KMS-11 (cell line): Measurements from ENCODE around the gene COX14.

Experiments
- H2AFZ ChIP-seq: fragments of 200-600 bp; sonication (generic); 2 replicates; pipeline ENCODE4 v1.6.1; 2016; ENCODE audit warnings: antibody characterized with exemption, mixed run types, low read depth
- H3K27ac ChIP-seq: fragments of 200-600 bp; sonication (generic); 2 replicates; pipeline ENCODE4 v1.6.1; 2016; ENCODE audit warnings: mild to moderate bottlenecking, mixed run types
- H3K27me3 ChIP-seq: fragments of 200-600 bp; sonication (generic); 2 replicates; pipeline ENCODE4 v1.6.1; 2017; ENCODE audit warnings: mild to moderate bottlenecking, low read depth, mixed run types, moderate library complexity; ENCODE audit not compliant: insufficient read depth
- H3K36me3 ChIP-seq: fragments of 200-600 bp; sonication (generic); 2 replicates; pipeline ENCODE4 v1.6.1; 2017; ENCODE audit warnings: mild to moderate bottlenecking, mixed run types; ENCODE audit not compliant: insufficient read depth
- H3K4me1 ChIP-seq: fragments of 200-600 bp; sonication (generic); 2 replicates; pipeline ENCODE4 v1.6.1; 2016; ENCODE audit warnings: mild to moderate bottlenecking, low read depth, mixed run types; ENCODE audit not compliant: poor library complexity, severe bottlenecking
- H3K4me2 ChIP-seq: fragments of 200-600 bp; sonication (generic); 2 replicates; pipeline ENCODE4 v1.7.0; 2016; ENCODE audit warnings: mild to moderate bottlenecking, mixed run types
- H3K4me3 ChIP-seq: fragments of 200-600 bp; sonication (generic); IDR thresholded peaks from 2 replicates; pipeline ENCODE4 v1.6.1; 2017; ENCODE audit warnings: low read depth, low read length, mixed read lengths; ENCODE audit not compliant: insufficient read depth
- H3K79me2 ChIP-seq: fragments of 200-600 bp; sonication (generic); 2 replicates; pipeline ENCODE4 v1.6.1; 2016; ENCODE audit warnings: low read depth, mixed run types; ENCODE audit not compliant: insufficient read depth
- H3K9ac ChIP-seq: fragments of 200-600 bp; sonication (generic); 2 replicates; pipeline ENCODE4 v1.6.1; 2016; ENCODE audit warnings: mild to moderate bottlenecking, mixed run types
- H4K20me1 ChIP-seq: fragments of 200-600 bp; sonication (generic); 2 replicates; pipeline ENCODE4 v1.6.1; 2016; ENCODE audit warnings: mild to moderate bottlenecking, mixed run types; ENCODE audit not compliant: insufficient read depth
- CTCF ChIP-seq: fragments of 200-600 bp; sonication (generic); conservative IDR thresholded peaks from 2 replicates; pipeline ENCODE4 v1.6.1; 2017; ENCODE audit warnings: low read depth, mild to moderate bottlenecking, antibody characterized with exemption, low read length, moderate library complexity, mixed read lengths

Gene COX14

GRCh38 chr12:50121641-50122040 is 9.6 kb downstream of the COX14 start:
- H3K4me2 ChIP-seq: no peak overlapping the region
- H4K20me1 ChIP-seq: no peaks in the 10 kb centered on the region
- no peaks in the 10 kb centered on the region for H3K4me1 ChIP-seq
- H2AFZ ChIP-seq: no peak overlapping the region
- no peak overlapping the region for H3K27ac ChIP-seq
- no peak for TF ChIP-seq CTCF
- H3K79me2 ChIP-seq: peaks cover 7% of the 10 kb centered on the region
- no peaks in the 10 kb centered on the region for H3K27me3 ChIP-seq
- no peak overlapping the region for H3K9ac ChIP-seq
- H3K36me3 ChIP-seq: no peaks in the 10 kb centered on the region; the same call in 1 of the 2 replicates
- no peak overlapping the region for H3K4me3 ChIP-seq

- Histone ChIP-seq H3K9ac (no peak overlapping the region), H3K27ac (no peak overlapping the region), H4K20me1 (no peaks in the 10 kb centered on the region), H3K4me2 (no peak overlapping the region), H3K79me2 (no peaks in the 10 kb centered on the region), H3K27me3 (no peaks in the 10 kb centered on the region), H2AFZ (no peak overlapping the region), H3K36me3 (no peaks in the 10 kb centered on the region; the same call in 1 of the 2 replicates), H3K4me1 (no peaks in the 10 kb centered on the region), H3K4me3 (no peak overlapping the region)
- no peak for TF ChIP-seq CTCF
Measured at GRCh38 chr12:50123203-50123602, 11.2 kb downstream of the COX14 start.

DNA sequence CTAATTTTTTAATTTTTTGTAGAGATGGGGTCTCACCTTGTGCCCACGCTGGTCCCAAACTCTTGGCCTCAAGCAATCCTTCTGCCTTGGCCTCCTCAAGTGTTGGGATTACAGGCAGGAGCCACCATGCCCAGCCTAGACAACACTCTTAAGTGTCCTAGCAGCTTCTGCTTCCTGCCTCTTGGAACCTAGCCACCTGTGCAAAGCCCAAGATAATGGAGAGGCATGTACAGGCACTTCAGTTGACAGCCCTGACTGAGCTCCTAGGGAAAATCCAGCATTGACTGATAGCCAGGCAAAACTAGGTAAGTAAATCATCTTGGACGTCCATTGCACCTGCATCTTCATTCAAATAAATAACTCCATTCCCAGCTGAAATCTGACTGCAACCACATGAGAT is 15.5 kb downstream of the COX14 start:
- Histone ChIP-seq H3K4me2 (no peak overlapping the region), H2AFZ (no peak overlapping the region), H3K9ac (no peak overlapping the region), H4K20me1 (no peaks in the 10 kb centered on the region), H3K36me3 (peaks cover 7% of the 10 kb centered on the region), H3K79me2 (no peaks in the 10 kb centered on the region), H3K4me3 (no peak overlapping the region), H3K4me1 (no peaks in the 10 kb centered on the region), H3K27me3 (no peaks in the 10 kb centered on the region), H3K27ac (no peak overlapping the region)
- no peak for TF ChIP-seq CTCF

- no peak overlapping the region for H3K27ac ChIP-seq
- H3K4me3 ChIP-seq: no peak overlapping the region
- H3K4me2 ChIP-seq: no peak overlapping the region
- TF ChIP-seq CTCF: no peak
- H3K9ac ChIP-seq: no peak overlapping the region
- H3K4me1 ChIP-seq: no peaks in the 10 kb centered on the region
- H4K20me1 ChIP-seq: no peaks in the 10 kb centered on the region
- no peaks in the 10 kb centered on the region for H3K79me2 ChIP-seq
- H3K36me3 ChIP-seq: peaks cover 7% of the 10 kb centered on the region
- H3K27me3 ChIP-seq: no peaks in the 10 kb centered on the region
- H2AFZ ChIP-seq: no peak overlapping the region
Measured at GRCh38 chr12:50129290-50129689, 17.3 kb downstream of the COX14 start.
